GM23338 (cell line): ENCODE measurements around the gene NBEAL2. TPM values are rescaled to one million over a fixed set of nuclear protein-coding genes. Genes with fewer than 3 reads are reported as not detected.
A peak's percentile ranks its signal among the peaks of the same experiment; 100 is the strongest.

Experiments used
- ATAC-seq: fragments of 200-7000 bp; cut with Tn5 transposase; 3 replicates; pipeline ENCODE4 v1.9.1; 2020
- DNase-seq: peaks from one replicate; pipeline ENCODE4 v3.0.0-alpha.2; 2015; ENCODE audit warnings: low spot score
- H2AFZ ChIP-seq: fragments of 200-600 bp; sonication (generic); 2 replicates; pipeline ENCODE4 v1.8.0; 2016; ENCODE audit warnings: antibody characterized with exemption, mild to moderate bottlenecking, moderate library complexity
- H3F3A ChIP-seq: fragments of 200-600 bp; sonication (generic); replicated peaks from 2 replicates; pipeline ENCODE4 v1.8.0; 2017; ENCODE audit warnings: antibody characterized with exemption, mixed run types, low read depth
- H3K27ac ChIP-seq: fragments of 200-600 bp; sonication (generic); 2 replicates; pipeline ENCODE4 v1.6.1; 2016; ENCODE audit warnings: low read depth
- H3K27me3 ChIP-seq: fragments of 200-600 bp; sonication (generic); 2 replicates; pipeline ENCODE4 v1.8.0; 2016; ENCODE audit warnings: mild to moderate bottlenecking, mixed run types, moderate library complexity; ENCODE audit not compliant: insufficient read depth
- H3K36me3 ChIP-seq: fragments of 200-600 bp; sonication (generic); 2 replicates; pipeline ENCODE4 v1.8.0; 2016; ENCODE audit warnings: mild to moderate bottlenecking; ENCODE audit not compliant: insufficient read depth
- H3K4me1 ChIP-seq: fragments of 200-600 bp; sonication (generic); 2 replicates; pipeline ENCODE4 v1.8.0; 2016; ENCODE audit warnings: mild to moderate bottlenecking, moderate library complexity; ENCODE audit not compliant: insufficient read depth
- H3K4me2 ChIP-seq: fragments of 200-600 bp; sonication (generic); 2 replicates; pipeline ENCODE4 v1.7.1; 2017; ENCODE audit warnings: mixed run types
- H3K4me3 ChIP-seq: fragments of 200-600 bp; sonication (generic); 2 replicates; pipeline ENCODE4 v1.6.1; 2016; ENCODE audit warnings: mixed run types
- H3K79me2 ChIP-seq: fragments of 200-600 bp; sonication (generic); replicated peaks from 2 replicates; pipeline ENCODE4 v1.8.0; 2017; ENCODE audit warnings: mild to moderate bottlenecking; ENCODE audit not compliant: insufficient read depth
- H3K9me2 ChIP-seq: fragments of 200-600 bp; sonication (generic); 2 replicates; pipeline ENCODE4 v1.8.0; 2017; ENCODE audit not compliant: insufficient read depth
- H4K20me1 ChIP-seq: fragments of 200-600 bp; sonication (generic); replicated peaks from 2 replicates; pipeline ENCODE4 v1.8.0; 2017; ENCODE audit warnings: mild to moderate bottlenecking; ENCODE audit not compliant: insufficient read depth
- H3K27ac Mint-ChIP-seq: 2 replicates; pipeline ENCODE4 v1.8.0; 2020; ENCODE audit warnings: inconsistent platforms, mild to moderate bottlenecking, moderate library complexity, mixed read lengths
- H3K27me3 Mint-ChIP-seq: 3 replicates; pipeline ENCODE4 v1.8.0; 2022; ENCODE audit warnings: low read depth, mild to moderate bottlenecking, moderate library complexity, mixed read lengths, inconsistent platforms; ENCODE audit not compliant: insufficient read depth, poor library complexity
- H3K36me3 Mint-ChIP-seq: 3 replicates; pipeline ENCODE4 v1.8.0; 2021; ENCODE audit warnings: low read depth, mild to moderate bottlenecking, inconsistent platforms, moderate library complexity, mixed read lengths
- H3K4me1 Mint-ChIP-seq: 3 replicates; pipeline ENCODE4 v1.8.0; 2020; ENCODE audit warnings: mild to moderate bottlenecking, inconsistent platforms, mixed read lengths
- H3K4me3 Mint-ChIP-seq: 3 replicates; pipeline ENCODE4 v1.8.0; 2021; ENCODE audit warnings: moderate library complexity, mild to moderate bottlenecking, inconsistent platforms, mixed read lengths
- H3K9me3 Mint-ChIP-seq: 3 replicates; pipeline ENCODE4 v1.8.0; 2020; ENCODE audit warnings: moderate library complexity, mild to moderate bottlenecking, inconsistent platforms, mixed read lengths
- CREB1 ChIP-seq: fragments of 250-450 bp; sonication (Bioruptor Pico); IDR thresholded peaks from 2 replicates; pipeline ENCODE4 v1.5.0; 2020; ENCODE audit warnings: low read depth, mild to moderate bottlenecking, moderate library complexity
- polyA plus RNA-seq: library from polyadenylated mRNA; unstranded; fragments of >200 nt; fragmentation: Nextera tagmentation; extraction: Ambion mirVana; gene quantifications from 2 replicates; pipeline ENCODE4 v1.2.1, GENCODE V29; 2016
- total RNA-seq: library from RNA; depleted of rRNA; stranded (reverse); fragments of >200 nt; shearing (Covaris generic); gene quantifications from 2 replicates; pipeline ENCODE4 v1.2.3, GENCODE V29; 2014
- TF ChIP-seq, protein P1 (sequence below), 2 experiments: fragments of 200-600 bp in 1 of 2; sonication (generic) in 1 of 2; conservative IDR thresholded peaks; 2 replicates each; pipeline versions ENCODE4 v1.5.1 to v1.6.1; 2016 to 2017; ENCODE audit warnings: antibody characterized with exemption in 2 of 2, low read depth in 2 of 2, mild to moderate bottlenecking in 2 of 2, moderate library complexity in 1 of 2
- TF ChIP-seq, protein P2 (sequence below): IDR thresholded peaks from one replicate; pipeline ENCODE4 v1.6.1; 2018; ENCODE audit warnings: antibody characterized with exemption; ENCODE audit not compliant: unreplicated experiment

The NBEAL2 gene
- total and polyA plus RNA-seq, 2 experiments from 2014 or later, result 13.5 to 79.9 TPM

DNA sequence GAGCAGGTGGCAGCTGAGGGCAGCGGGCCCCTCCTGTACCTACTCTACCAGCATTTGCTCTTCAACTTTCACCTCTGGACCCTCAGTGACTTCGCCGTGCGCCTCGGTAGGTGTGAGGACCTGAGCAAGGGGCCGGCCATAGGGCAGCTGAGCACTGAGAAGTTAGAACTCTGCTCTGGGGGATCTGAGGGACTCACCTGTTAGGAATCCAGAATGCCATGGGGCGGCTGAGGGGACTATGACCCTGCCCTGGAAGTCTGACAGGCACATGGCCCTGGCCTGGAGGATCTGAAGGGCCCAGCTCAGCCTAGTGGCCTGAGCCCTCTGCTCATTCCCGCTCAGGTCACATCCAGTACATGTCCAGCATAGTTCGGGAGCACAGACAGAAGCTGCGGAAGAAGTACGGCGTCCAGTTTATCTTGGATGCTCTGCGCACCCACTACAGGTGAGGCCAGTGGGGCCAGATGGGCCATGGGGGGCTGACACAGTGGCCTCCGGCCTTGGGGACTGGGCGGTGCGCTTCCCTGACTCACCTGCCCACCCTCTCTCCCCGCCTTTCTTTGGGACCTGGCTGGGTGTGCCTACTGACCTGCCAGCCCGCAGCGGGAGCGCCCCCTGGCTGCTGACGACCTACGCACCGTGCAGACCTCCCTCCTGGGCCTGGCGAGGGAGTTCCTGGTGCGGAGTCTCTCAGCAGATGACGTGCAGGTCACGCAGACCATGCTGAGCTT is 18.8 kb downstream of the NBEAL2 start:
- Histone ChIP-seq H3K27me3 (no peaks in the 10 kb centered on the region), H3K36me3 (no peaks in the 10 kb centered on the region; the same call in 1 of the 2 replicates), H3K4me2 (no peak overlapping the region), H3K4me3 (no peak overlapping the region), H3K9me2 (no peaks in the 10 kb centered on the region), H3K79me2 (no peaks in the 10 kb centered on the region), H3K27ac (no peak overlapping the region), H3F3A (no peaks in the 10 kb centered on the region), H3K4me1 (no peaks in the 10 kb centered on the region), H2AFZ (no peak overlapping the region), H4K20me1 (no peaks in the 10 kb centered on the region; the same call in 1 of the 2 replicates)
- no peaks in the 10 kb centered on the region for H3K9me3 Mint-ChIP-seq
- no peak overlapping the region; the same call in 2 of the 3 replicates for H3K4me3 Mint-ChIP-seq
- TF ChIP-seq CREB1 (CRISPR knock-in tag), result 0 out of 2 replicates have a peak, but pooled peaks have one; percentile 56
- TF ChIP-seq, protein P1, sequence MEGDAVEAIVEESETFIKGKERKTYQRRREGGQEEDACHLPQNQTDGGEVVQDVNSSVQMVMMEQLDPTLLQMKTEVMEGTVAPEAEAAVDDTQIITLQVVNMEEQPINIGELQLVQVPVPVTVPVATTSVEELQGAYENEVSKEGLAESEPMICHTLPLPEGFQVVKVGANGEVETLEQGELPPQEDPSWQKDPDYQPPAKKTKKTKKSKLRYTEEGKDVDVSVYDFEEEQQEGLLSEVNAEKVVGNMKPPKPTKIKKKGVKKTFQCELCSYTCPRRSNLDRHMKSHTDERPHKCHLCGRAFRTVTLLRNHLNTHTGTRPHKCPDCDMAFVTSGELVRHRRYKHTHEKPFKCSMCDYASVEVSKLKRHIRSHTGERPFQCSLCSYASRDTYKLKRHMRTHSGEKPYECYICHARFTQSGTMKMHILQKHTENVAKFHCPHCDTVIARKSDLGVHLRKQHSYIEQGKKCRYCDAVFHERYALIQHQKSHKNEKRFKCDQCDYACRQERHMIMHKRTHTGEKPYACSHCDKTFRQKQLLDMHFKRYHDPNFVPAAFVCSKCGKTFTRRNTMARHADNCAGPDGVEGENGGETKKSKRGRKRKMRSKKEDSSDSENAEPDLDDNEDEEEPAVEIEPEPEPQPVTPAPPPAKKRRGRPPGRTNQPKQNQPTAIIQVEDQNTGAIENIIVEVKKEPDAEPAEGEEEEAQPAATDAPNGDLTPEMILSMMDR (conservative IDR thresholded peaks at IDR 0.05; ENCODE audit: low read depth in 2 of 2), result peak; percentile 81 to 99
- TF ChIP-seq, protein P2, sequence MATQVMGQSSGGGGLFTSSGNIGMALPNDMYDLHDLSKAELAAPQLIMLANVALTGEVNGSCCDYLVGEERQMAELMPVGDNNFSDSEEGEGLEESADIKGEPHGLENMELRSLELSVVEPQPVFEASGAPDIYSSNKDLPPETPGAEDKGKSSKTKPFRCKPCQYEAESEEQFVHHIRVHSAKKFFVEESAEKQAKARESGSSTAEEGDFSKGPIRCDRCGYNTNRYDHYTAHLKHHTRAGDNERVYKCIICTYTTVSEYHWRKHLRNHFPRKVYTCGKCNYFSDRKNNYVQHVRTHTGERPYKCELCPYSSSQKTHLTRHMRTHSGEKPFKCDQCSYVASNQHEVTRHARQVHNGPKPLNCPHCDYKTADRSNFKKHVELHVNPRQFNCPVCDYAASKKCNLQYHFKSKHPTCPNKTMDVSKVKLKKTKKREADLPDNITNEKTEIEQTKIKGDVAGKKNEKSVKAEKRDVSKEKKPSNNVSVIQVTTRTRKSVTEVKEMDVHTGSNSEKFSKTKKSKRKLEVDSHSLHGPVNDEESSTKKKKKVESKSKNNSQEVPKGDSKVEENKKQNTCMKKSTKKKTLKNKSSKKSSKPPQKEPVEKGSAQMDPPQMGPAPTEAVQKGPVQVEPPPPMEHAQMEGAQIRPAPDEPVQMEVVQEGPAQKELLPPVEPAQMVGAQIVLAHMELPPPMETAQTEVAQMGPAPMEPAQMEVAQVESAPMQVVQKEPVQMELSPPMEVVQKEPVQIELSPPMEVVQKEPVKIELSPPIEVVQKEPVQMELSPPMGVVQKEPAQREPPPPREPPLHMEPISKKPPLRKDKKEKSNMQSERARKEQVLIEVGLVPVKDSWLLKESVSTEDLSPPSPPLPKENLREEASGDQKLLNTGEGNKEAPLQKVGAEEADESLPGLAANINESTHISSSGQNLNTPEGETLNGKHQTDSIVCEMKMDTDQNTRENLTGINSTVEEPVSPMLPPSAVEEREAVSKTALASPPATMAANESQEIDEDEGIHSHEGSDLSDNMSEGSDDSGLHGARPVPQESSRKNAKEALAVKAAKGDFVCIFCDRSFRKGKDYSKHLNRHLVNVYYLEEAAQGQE, result no peak
- ATAC-seq, result peak; percentile 91
- H3K36me3 Mint-ChIP-seq, result peaks cover 9% of the 10 kb centered on the region; the same call in 2 of the 3 replicates
- peaks cover 16% of the 10 kb centered on the region for H3K27me3 Mint-ChIP-seq
- H3K27ac Mint-ChIP-seq, result no peak overlapping the region
- H3K4me1 Mint-ChIP-seq, result peaks cover 2% of the 10 kb centered on the region; the same call in 2 of the 3 replicates
- peak; percentile 93 for DNase-seq

DNA sequence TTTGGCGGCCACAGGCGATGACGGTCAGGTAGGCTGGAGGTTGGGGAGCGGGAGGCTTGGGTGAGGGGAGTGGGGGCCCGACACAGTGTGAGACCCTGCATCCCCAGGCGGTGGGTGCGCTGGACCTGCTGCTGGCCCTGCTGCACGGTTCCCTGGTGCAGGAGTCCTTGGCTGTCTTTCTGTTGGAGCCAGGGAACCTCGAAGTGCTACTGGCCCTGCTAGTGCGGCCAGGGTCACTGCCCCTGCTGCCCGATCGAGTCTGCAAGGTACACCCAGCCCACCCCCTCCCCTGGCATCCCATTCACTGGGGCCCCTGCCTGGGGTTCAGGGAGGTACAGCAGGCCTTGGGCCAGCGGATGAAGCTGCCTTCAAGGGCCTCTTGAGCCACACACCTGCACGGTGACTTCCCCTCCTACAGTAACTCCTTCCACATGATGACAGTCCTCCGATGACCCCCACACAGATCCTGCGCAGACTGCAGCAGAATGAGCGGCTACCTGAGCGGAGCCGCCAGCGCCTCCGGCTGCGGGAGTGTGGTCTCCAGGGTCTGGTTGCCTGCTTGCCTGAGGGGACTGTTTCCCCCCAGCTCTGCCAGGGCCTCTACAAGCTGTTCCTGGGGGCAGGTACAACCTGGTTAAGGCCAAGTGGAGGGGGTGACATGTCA is 19.5 kb downstream of the NBEAL2 start:
- H3K4me3 ChIP-seq, result no peak overlapping the region
- H3K27ac ChIP-seq, result no peak overlapping the region
- H4K20me1 ChIP-seq, result no peaks in the 10 kb centered on the region; the same call in 1 of the 2 replicates
- Mint-ChIP-seq H3K9me3 (no peaks in the 10 kb centered on the region), H3K27ac (no peak overlapping the region), H3K4me3 (no peak overlapping the region), H3K4me1 (peaks cover 2% of the 10 kb centered on the region; the same call in 2 of the 3 replicates), H3K27me3 (peaks cover 16% of the 10 kb centered on the region), H3K36me3 (peaks cover 12% of the 10 kb centered on the region)
- H3F3A ChIP-seq, result no peaks in the 10 kb centered on the region
- H3K79me2 ChIP-seq, result no peaks in the 10 kb centered on the region
- no peak overlapping the region for H3K4me2 ChIP-seq
- ATAC-seq (no peak), DNase-seq (no peak)
- no peaks in the 10 kb centered on the region for H3K27me3 ChIP-seq
- TF ChIP-seq CREB1 (CRISPR knock-in tag), result no peak
- no peaks in the 10 kb centered on the region; the same call in 1 of the 2 replicates for H3K36me3 ChIP-seq
- H3K9me2 ChIP-seq, result no peaks in the 10 kb centered on the region
- H3K4me1 ChIP-seq, result no peaks in the 10 kb centered on the region
- no peak overlapping the region for H2AFZ ChIP-seq
